Measurements from ENCODE around the gene RHBDF1. TPM values are rescaled to one million over a fixed set of nuclear protein-coding genes. Genes with fewer than 3 reads are reported as not detected.

Gene RHBDF1
- total and polyA plus RNA-seq, 2 of the 13 experiments (the other 11 are each of a cell fraction or from before 2014, with no cell fraction given) = 5.4 to 26.9 TPM

DNA sequence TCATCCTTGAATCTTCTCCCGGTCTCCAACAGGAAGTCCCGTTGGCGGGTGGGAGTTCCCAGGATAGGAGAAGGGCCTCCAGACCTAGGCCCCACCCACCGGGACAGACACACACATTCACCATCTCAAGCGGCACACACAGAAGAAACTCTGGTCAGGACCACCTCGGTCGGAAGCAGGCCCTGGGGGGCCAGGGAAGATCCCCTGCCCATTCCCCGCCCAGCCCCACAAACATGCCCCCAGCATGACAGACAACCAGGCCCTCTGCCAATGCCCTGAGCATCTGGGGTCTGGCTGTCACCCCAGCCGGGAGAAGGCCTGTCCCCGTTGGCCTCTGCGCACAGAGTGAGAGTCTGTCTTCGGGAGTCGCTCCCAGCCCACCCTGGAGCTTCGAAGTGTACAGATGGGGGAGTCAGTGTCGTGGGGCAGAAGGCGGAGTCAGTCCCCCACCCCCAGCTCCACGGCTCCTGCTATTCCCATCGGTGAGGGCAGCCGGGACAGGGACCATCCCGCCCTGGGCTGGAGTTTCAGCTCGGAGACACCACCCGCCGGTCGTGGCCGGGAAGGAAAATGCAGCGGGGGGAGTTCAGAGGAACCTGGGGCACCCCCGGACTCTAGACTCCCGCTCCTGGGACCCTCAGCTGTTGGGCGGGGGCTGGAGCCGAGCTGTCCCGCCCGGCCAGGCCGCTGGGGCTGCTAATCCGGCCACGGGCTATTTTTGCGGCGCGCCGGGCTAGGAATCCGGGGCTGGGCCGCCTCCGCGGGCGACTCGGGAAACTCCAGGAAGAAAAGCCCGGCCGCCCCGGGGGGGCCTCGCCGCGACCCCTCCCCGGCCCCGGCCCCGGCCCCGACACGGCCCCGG lies 660 bp downstream of the RHBDF1 start:
- H4K20me1 ChIP-seq (ENCODE audit: insufficient read depth, low read length) = 0 out of 2 replicates have a peak, but pooled peaks cover 6% of the 10 kb centered on the region
- peaks cover 2 to 8% of the 10 kb centered on the region in 2 experiments; a peak in 1 of 5 replicates for H3K27me3 ChIP-seq (ENCODE audit: control insufficient read depth in 1 of 2, insufficient read depth in 2 of 2, low read length in 2 of 2)
- H3K9me3 ChIP-seq (ENCODE audit: low read length) = no peaks in the 10 kb centered on the region
- peak; percentile 28 for ATAC-seq
- DNase-seq (ENCODE audit: low spot score) = peak; percentile 41
- H2AFZ ChIP-seq (ENCODE audit: low read length) = no peak overlapping the region
- BruUV-seq (replicated peaks) = no TSS peak
- intact Hi-C loops (cut with micrococcal nuclease; ENCODE audit: unreplicated experiment) = no loop called here
- H3K79me2 ChIP-seq (ENCODE audit: insufficient read depth, low read length) = no peaks in the 10 kb centered on the region
- H3K27ac ChIP-seq (ENCODE audit: extremely low read length, insufficient read depth, low read length) = no peak overlapping the region
- POLR2A ChIA-PET = interaction anchor here (1.5 kb wide), 2 partner anchors 19 to 164 kb away, joined by 3 to 5 read pairs; partner anchors contain the start of gene POLR3K
- CTCF ChIA-PET (ENCODE audit: low intra/inter-chr PET ratio, low total read pairs) = interaction anchor here (1.8 kb wide), 1 partner anchor 25 kb away, joined by 8 read pairs; no protein-coding TSS in a partner anchor
- in situ Hi-C loops (cut with HindIII; ENCODE audit: extremely low pct_ligation_motif_present, low pct_unique_long_range_greater_than_20kb) = no loop called here
- FAIRE-seq = no peak
- 4% methylated on average over 5 of the region's 57 CpGs for WGBS (ENCODE audit: low lambda C conversion rate)
- peaks cover 84% of the 10 kb centered on the region for H3K4me1 ChIP-seq (ENCODE audit: insufficient read depth, low read length)
- no peaks in the 10 kb centered on the region for H3K36me3 ChIP-seq (replicated peaks in 1 of 2; ENCODE audit: control insufficient read depth in 1 of 2, insufficient read depth in 2 of 2, low read length in 2 of 2)
- H3K4me3 ChIP-seq (replicated peaks in 1 of 3; ENCODE audit: insufficient read depth in 1 of 3, low read depth in 2 of 3, low read length in 3 of 3) = peak overlapping the region; percentile 60 to 81 (median 63)
- peak overlapping the region; percentile 57; the same call in 1 of the 2 replicates for H3K9ac ChIP-seq (ENCODE audit: insufficient read depth, low read depth, low read length)
- peak overlapping the region; percentile 98 for H3K4me2 ChIP-seq (ENCODE audit: low read depth, low read length)
- TF ChIP-seq ZFX (CRISPR knock-in tag; IDR thresholded peaks at IDR 0.05; ENCODE audit: low read depth) = peak; percentile 61
- TF ChIP-seq, protein P1, sequence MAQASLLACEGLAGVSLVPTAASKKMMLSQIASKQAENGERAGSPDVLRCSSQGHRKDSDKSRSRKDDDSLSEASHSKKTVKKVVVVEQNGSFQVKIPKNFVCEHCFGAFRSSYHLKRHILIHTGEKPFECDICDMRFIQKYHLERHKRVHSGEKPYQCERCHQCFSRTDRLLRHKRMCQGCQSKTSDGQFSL (CRISPR knock-in tag; IDR thresholded peaks at IDR 0.05) = no peak
- 0 out of 2 replicates have a peak, but pooled peaks have one; percentile 13 for TF ChIP-seq GATAD2A (CRISPR knock-in tag; IDR thresholded peaks at IDR 0.05)
- no peak for TF ChIP-seq ZNF17 (CRISPR knock-in tag; IDR thresholded peaks at IDR 0.05)
- no peak for TF ChIP-seq ZNF33A (CRISPR knock-in tag; IDR thresholded peaks at IDR 0.05; ENCODE audit: borderline replicate concordance)
- TF ChIP-seq FOSL1 (CRISPR knock-in tag; IDR thresholded peaks at IDR 0.05; ENCODE audit: borderline replicate concordance) = no peak
- TF ChIP-seq SRSF1 (optimal IDR thresholded peaks at IDR 0.05; ENCODE audit: low read depth, low read length) = no peak
- peak; percentile 45 for TF ChIP-seq AGO1 (IDR thresholded peaks at IDR 0.05; ENCODE audit: low read depth, low read length, poor library complexity, severe bottlenecking)
- TF ChIP-seq SP4 (CRISPR knock-in tag; IDR thresholded peaks at IDR 0.05) = peak; percentile 55
- TF ChIP-seq, protein P2, sequence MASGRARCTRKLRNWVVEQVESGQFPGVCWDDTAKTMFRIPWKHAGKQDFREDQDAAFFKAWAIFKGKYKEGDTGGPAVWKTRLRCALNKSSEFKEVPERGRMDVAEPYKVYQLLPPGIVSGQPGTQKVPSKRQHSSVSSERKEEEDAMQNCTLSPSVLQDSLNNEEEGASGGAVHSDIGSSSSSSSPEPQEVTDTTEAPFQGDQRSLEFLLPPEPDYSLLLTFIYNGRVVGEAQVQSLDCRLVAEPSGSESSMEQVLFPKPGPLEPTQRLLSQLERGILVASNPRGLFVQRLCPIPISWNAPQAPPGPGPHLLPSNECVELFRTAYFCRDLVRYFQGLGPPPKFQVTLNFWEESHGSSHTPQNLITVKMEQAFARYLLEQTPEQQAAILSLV (CRISPR knock-in tag; IDR thresholded peaks at IDR 0.05; ENCODE audit: borderline replicate concordance) = no peak
- TF ChIP-seq NFIC (IDR thresholded peaks at IDR 0.05; ENCODE audit: low read length) = no peak
- TF ChIP-seq ZNF780A (CRISPR knock-in tag; IDR thresholded peaks at IDR 0.05) = no peak
- TF ChIP-seq, protein P3, sequence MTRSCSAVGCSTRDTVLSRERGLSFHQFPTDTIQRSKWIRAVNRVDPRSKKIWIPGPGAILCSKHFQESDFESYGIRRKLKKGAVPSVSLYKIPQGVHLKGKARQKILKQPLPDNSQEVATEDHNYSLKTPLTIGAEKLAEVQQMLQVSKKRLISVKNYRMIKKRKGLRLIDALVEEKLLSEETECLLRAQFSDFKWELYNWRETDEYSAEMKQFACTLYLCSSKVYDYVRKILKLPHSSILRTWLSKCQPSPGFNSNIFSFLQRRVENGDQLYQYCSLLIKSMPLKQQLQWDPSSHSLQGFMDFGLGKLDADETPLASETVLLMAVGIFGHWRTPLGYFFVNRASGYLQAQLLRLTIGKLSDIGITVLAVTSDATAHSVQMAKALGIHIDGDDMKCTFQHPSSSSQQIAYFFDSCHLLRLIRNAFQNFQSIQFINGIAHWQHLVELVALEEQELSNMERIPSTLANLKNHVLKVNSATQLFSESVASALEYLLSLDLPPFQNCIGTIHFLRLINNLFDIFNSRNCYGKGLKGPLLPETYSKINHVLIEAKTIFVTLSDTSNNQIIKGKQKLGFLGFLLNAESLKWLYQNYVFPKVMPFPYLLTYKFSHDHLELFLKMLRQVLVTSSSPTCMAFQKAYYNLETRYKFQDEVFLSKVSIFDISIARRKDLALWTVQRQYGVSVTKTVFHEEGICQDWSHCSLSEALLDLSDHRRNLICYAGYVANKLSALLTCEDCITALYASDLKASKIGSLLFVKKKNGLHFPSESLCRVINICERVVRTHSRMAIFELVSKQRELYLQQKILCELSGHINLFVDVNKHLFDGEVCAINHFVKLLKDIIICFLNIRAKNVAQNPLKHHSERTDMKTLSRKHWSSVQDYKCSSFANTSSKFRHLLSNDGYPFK (CRISPR knock-in tag; IDR thresholded peaks at IDR 0.05; ENCODE audit: borderline replicate concordance) = peak; percentile 46; the same call in 1 of the 2 replicates
- TF ChIP-seq ZNF790 (CRISPR knock-in tag; IDR thresholded peaks at IDR 0.05; ENCODE audit: borderline replicate concordance) = no peak
- 0 out of 2 replicates have a peak, but pooled peaks have one; percentile 27 for TF ChIP-seq POLR2G (IDR thresholded peaks at IDR 0.05; ENCODE audit: low read depth, low read length)
- TF ChIP-seq, protein P4, sequence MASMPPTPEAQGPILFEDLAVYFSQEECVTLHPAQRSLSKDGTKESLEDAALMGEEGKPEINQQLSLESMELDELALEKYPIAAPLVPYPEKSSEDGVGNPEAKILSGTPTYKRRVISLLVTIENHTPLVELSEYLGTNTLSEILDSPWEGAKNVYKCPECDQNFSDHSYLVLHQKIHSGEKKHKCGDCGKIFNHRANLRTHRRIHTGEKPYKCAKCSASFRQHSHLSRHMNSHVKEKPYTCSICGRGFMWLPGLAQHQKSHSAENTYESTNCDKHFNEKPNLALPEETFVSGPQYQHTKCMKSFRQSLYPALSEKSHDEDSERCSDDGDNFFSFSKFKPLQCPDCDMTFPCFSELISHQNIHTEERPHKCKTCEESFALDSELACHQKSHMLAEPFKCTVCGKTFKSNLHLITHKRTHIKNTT (CRISPR knock-in tag; IDR thresholded peaks at IDR 0.05) = no peak
- no peak for TF ChIP-seq EZH2 (conservative IDR thresholded peaks at IDR 0.05; ENCODE audit: low read depth, low read length)
- no peak for TF ChIP-seq JUN (CRISPR knock-in tag; IDR thresholded peaks at IDR 0.05)

Measured in HepG2 (cell line).